GM23338 (cell line): ENCODE data around the gene ANKRD63. TPM values are rescaled to one million over a fixed set of nuclear protein-coding genes. Genes with fewer than 3 reads are reported as not detected.

Experiments used
- ATAC-seq: fragments of 200-7000 bp; cut with Tn5 transposase; 3 replicates; pipeline ENCODE4 v1.9.1; 2020
- DNase-seq: peaks from one replicate; pipeline ENCODE4 v3.0.0-alpha.2; 2015; ENCODE audit warnings: low spot score
- H2AFZ ChIP-seq: fragments of 200-600 bp; sonication (generic); 2 replicates; pipeline ENCODE4 v1.8.0; 2016; ENCODE audit warnings: antibody characterized with exemption, mild to moderate bottlenecking, moderate library complexity
- H3F3A ChIP-seq: fragments of 200-600 bp; sonication (generic); replicated peaks from 2 replicates; pipeline ENCODE4 v1.8.0; 2017; ENCODE audit warnings: antibody characterized with exemption, mixed run types, low read depth
- H3K27ac ChIP-seq: fragments of 200-600 bp; sonication (generic); 2 replicates; pipeline ENCODE4 v1.6.1; 2016; ENCODE audit warnings: low read depth
- H3K27me3 ChIP-seq: fragments of 200-600 bp; sonication (generic); 2 replicates; pipeline ENCODE4 v1.8.0; 2016; ENCODE audit warnings: mild to moderate bottlenecking, mixed run types, moderate library complexity; ENCODE audit not compliant: insufficient read depth
- H3K36me3 ChIP-seq: fragments of 200-600 bp; sonication (generic); 2 replicates; pipeline ENCODE4 v1.8.0; 2016; ENCODE audit warnings: mild to moderate bottlenecking; ENCODE audit not compliant: insufficient read depth
- H3K4me1 ChIP-seq: fragments of 200-600 bp; sonication (generic); 2 replicates; pipeline ENCODE4 v1.8.0; 2016; ENCODE audit warnings: mild to moderate bottlenecking, moderate library complexity; ENCODE audit not compliant: insufficient read depth
- H3K4me2 ChIP-seq: fragments of 200-600 bp; sonication (generic); 2 replicates; pipeline ENCODE4 v1.7.1; 2017; ENCODE audit warnings: mixed run types
- H3K4me3 ChIP-seq: fragments of 200-600 bp; sonication (generic); 2 replicates; pipeline ENCODE4 v1.6.1; 2016; ENCODE audit warnings: mixed run types
- H3K79me2 ChIP-seq: fragments of 200-600 bp; sonication (generic); replicated peaks from 2 replicates; pipeline ENCODE4 v1.8.0; 2017; ENCODE audit warnings: mild to moderate bottlenecking; ENCODE audit not compliant: insufficient read depth
- H3K9me2 ChIP-seq: fragments of 200-600 bp; sonication (generic); 2 replicates; pipeline ENCODE4 v1.8.0; 2017; ENCODE audit not compliant: insufficient read depth
- H4K20me1 ChIP-seq: fragments of 200-600 bp; sonication (generic); replicated peaks from 2 replicates; pipeline ENCODE4 v1.8.0; 2017; ENCODE audit warnings: mild to moderate bottlenecking; ENCODE audit not compliant: insufficient read depth
- H3K27ac Mint-ChIP-seq: 2 replicates; pipeline ENCODE4 v1.8.0; 2020; ENCODE audit warnings: inconsistent platforms, mild to moderate bottlenecking, moderate library complexity, mixed read lengths
- H3K27me3 Mint-ChIP-seq: 3 replicates; pipeline ENCODE4 v1.8.0; 2022; ENCODE audit warnings: low read depth, mild to moderate bottlenecking, moderate library complexity, mixed read lengths, inconsistent platforms; ENCODE audit not compliant: insufficient read depth, poor library complexity
- H3K36me3 Mint-ChIP-seq: 3 replicates; pipeline ENCODE4 v1.8.0; 2021; ENCODE audit warnings: low read depth, mild to moderate bottlenecking, inconsistent platforms, moderate library complexity, mixed read lengths
- H3K4me1 Mint-ChIP-seq: 3 replicates; pipeline ENCODE4 v1.8.0; 2020; ENCODE audit warnings: mild to moderate bottlenecking, inconsistent platforms, mixed read lengths
- H3K4me3 Mint-ChIP-seq: 3 replicates; pipeline ENCODE4 v1.8.0; 2021; ENCODE audit warnings: moderate library complexity, mild to moderate bottlenecking, inconsistent platforms, mixed read lengths
- H3K9me3 Mint-ChIP-seq: 3 replicates; pipeline ENCODE4 v1.8.0; 2020; ENCODE audit warnings: moderate library complexity, mild to moderate bottlenecking, inconsistent platforms, mixed read lengths
- CREB1 ChIP-seq: fragments of 250-450 bp; sonication (Bioruptor Pico); IDR thresholded peaks from 2 replicates; pipeline ENCODE4 v1.5.0; 2020; ENCODE audit warnings: low read depth, mild to moderate bottlenecking, moderate library complexity
- EZH2phosphoT487 ChIP-seq: fragments of 200-600 bp; sonication (generic); IDR thresholded peaks from one replicate; pipeline ENCODE4 v1.8.1; 2018; ENCODE audit warnings: antibody characterized with exemption; ENCODE audit not compliant: unreplicated experiment
- JUNB ChIP-seq: IDR thresholded peaks from one replicate; pipeline ENCODE4 v1.6.1; 2016; ENCODE audit warnings: antibody characterized with exemption; ENCODE audit not compliant: unreplicated experiment
- NANOG ChIP-seq: IDR thresholded peaks from 2 replicates; pipeline ENCODE4 v1.6.1; 2016; ENCODE audit warnings: antibody characterized with exemption, borderline replicate concordance
- POLR2AphosphoS5 ChIP-seq: IDR thresholded peaks from 2 replicates; pipeline ENCODE4 v1.6.1; 2016; ENCODE audit warnings: antibody characterized with exemption, low read depth
- ZNF114 ChIP-seq: fragments of 250-450 bp; sonication (Bioruptor Pico); IDR thresholded peaks from 2 replicates; pipeline ENCODE4 v1.5.0; 2020; ENCODE audit warnings: mild to moderate bottlenecking, moderate library complexity
- ZNF331 ChIP-seq: fragments of 250-450 bp; sonication (Bioruptor Pico); IDR thresholded peaks from 2 replicates; pipeline ENCODE4 v1.5.0; 2020; ENCODE audit warnings: low read depth, mild to moderate bottlenecking, moderate library complexity
- polyA plus RNA-seq: library from polyadenylated mRNA; unstranded; fragments of >200 nt; fragmentation: Nextera tagmentation; extraction: Ambion mirVana; gene quantifications from 2 replicates; pipeline ENCODE4 v1.2.1, GENCODE V29; 2016
- total RNA-seq: library from RNA; depleted of rRNA; stranded (reverse); fragments of >200 nt; shearing (Covaris generic); gene quantifications from 2 replicates; pipeline ENCODE4 v1.2.3, GENCODE V29; 2014
- TF ChIP-seq, protein P1 (sequence below): IDR thresholded peaks from 2 replicates; pipeline ENCODE4 v1.6.1; 2016; ENCODE audit warnings: antibody characterized with exemption
- TF ChIP-seq, protein P2 (sequence below): IDR thresholded peaks from one replicate; pipeline ENCODE4 v1.6.1; 2018; ENCODE audit warnings: antibody characterized with exemption; ENCODE audit not compliant: unreplicated experiment
- TF ChIP-seq, protein P3 (sequence below), 2 experiments: fragments of 200-600 bp in 1 of 2; sonication (generic) in 1 of 2; conservative IDR thresholded peaks; 2 replicates each; pipeline versions ENCODE4 v1.5.1 to v1.6.1; 2016 to 2017; ENCODE audit warnings: antibody characterized with exemption in 2 of 2, low read depth in 2 of 2, mild to moderate bottlenecking in 2 of 2, moderate library complexity in 1 of 2
- TF ChIP-seq, protein P4 (sequence below): fragments of 250-450 bp; sonication (Bioruptor Pico); IDR thresholded peaks from 2 replicates; pipeline ENCODE4 v1.5.0; 2020; ENCODE audit warnings: mild to moderate bottlenecking, moderate library complexity

The ANKRD63 gene
- total and polyA plus RNA-seq, 2 experiments from 2014 or later = 0.59 TPM; not detected in 1

DNA sequence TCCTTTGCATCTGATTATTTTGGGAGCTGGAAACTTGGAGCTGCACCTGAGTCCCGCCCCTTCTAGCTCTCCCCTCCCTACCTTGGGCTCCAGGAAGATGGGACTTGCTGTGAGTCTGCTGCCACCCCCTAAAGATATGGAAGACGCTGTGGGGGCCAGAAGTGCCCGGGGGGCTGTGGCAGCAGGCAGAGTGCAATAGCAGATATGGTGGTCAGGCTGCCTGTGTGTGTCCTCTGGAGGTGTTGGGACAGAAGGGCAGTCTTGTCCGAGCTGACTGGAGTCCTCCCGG, 43.5 kb downstream of the ANKRD63 start:
- Histone ChIP-seq H3K4me2 (peak overlapping the region; percentile 78), H3K36me3 (no peaks in the 10 kb centered on the region), H3F3A (peaks cover 12% of the 10 kb centered on the region; the same call in 1 of the 2 replicates), H3K4me3 (peak overlapping the region; percentile 51), H2AFZ (peak overlapping the region; percentile 98), H3K9me2 (no peaks in the 10 kb centered on the region), H4K20me1 (no peaks in the 10 kb centered on the region), H3K27ac (no peak overlapping the region), H3K27me3 (peaks cover 8% of the 10 kb centered on the region; the same call in 1 of the 2 replicates), H3K4me1 (peaks cover 14% of the 10 kb centered on the region), H3K79me2 (no peaks in the 10 kb centered on the region)
- Mint-ChIP-seq H3K4me1 (peaks cover 23% of the 10 kb centered on the region), H3K27me3 (peaks cover 17% of the 10 kb centered on the region), H3K9me3 (no peaks in the 10 kb centered on the region), H3K27ac (peak overlapping the region; percentile 71), H3K36me3 (no peaks in the 10 kb centered on the region; the same call in 2 of the 3 replicates), H3K4me3 (peak overlapping the region; percentile 68)
- no peak for ATAC-seq
- TF ChIP-seq, protein P1, sequence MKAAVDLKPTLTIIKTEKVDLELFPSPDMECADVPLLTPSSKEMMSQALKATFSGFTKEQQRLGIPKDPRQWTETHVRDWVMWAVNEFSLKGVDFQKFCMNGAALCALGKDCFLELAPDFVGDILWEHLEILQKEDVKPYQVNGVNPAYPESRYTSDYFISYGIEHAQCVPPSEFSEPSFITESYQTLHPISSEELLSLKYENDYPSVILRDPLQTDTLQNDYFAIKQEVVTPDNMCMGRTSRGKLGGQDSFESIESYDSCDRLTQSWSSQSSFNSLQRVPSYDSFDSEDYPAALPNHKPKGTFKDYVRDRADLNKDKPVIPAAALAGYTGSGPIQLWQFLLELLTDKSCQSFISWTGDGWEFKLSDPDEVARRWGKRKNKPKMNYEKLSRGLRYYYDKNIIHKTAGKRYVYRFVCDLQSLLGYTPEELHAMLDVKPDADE = no peak
- TF ChIP-seq, protein P2, sequence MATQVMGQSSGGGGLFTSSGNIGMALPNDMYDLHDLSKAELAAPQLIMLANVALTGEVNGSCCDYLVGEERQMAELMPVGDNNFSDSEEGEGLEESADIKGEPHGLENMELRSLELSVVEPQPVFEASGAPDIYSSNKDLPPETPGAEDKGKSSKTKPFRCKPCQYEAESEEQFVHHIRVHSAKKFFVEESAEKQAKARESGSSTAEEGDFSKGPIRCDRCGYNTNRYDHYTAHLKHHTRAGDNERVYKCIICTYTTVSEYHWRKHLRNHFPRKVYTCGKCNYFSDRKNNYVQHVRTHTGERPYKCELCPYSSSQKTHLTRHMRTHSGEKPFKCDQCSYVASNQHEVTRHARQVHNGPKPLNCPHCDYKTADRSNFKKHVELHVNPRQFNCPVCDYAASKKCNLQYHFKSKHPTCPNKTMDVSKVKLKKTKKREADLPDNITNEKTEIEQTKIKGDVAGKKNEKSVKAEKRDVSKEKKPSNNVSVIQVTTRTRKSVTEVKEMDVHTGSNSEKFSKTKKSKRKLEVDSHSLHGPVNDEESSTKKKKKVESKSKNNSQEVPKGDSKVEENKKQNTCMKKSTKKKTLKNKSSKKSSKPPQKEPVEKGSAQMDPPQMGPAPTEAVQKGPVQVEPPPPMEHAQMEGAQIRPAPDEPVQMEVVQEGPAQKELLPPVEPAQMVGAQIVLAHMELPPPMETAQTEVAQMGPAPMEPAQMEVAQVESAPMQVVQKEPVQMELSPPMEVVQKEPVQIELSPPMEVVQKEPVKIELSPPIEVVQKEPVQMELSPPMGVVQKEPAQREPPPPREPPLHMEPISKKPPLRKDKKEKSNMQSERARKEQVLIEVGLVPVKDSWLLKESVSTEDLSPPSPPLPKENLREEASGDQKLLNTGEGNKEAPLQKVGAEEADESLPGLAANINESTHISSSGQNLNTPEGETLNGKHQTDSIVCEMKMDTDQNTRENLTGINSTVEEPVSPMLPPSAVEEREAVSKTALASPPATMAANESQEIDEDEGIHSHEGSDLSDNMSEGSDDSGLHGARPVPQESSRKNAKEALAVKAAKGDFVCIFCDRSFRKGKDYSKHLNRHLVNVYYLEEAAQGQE = no peak
- TF ChIP-seq, protein P3, sequence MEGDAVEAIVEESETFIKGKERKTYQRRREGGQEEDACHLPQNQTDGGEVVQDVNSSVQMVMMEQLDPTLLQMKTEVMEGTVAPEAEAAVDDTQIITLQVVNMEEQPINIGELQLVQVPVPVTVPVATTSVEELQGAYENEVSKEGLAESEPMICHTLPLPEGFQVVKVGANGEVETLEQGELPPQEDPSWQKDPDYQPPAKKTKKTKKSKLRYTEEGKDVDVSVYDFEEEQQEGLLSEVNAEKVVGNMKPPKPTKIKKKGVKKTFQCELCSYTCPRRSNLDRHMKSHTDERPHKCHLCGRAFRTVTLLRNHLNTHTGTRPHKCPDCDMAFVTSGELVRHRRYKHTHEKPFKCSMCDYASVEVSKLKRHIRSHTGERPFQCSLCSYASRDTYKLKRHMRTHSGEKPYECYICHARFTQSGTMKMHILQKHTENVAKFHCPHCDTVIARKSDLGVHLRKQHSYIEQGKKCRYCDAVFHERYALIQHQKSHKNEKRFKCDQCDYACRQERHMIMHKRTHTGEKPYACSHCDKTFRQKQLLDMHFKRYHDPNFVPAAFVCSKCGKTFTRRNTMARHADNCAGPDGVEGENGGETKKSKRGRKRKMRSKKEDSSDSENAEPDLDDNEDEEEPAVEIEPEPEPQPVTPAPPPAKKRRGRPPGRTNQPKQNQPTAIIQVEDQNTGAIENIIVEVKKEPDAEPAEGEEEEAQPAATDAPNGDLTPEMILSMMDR (conservative IDR thresholded peaks at IDR 0.05; ENCODE audit: low read depth in 2 of 2) = no peak
- TF ChIP-seq CREB1 (CRISPR knock-in tag) (no peak), NANOG (no peak), JUNB (no peak), ZNF331 (CRISPR knock-in tag) (no peak), POLR2AphosphoS5 (no peak), ZNF114 (no peak), EZH2phosphoT487 (no peak)
- TF ChIP-seq, protein P4, sequence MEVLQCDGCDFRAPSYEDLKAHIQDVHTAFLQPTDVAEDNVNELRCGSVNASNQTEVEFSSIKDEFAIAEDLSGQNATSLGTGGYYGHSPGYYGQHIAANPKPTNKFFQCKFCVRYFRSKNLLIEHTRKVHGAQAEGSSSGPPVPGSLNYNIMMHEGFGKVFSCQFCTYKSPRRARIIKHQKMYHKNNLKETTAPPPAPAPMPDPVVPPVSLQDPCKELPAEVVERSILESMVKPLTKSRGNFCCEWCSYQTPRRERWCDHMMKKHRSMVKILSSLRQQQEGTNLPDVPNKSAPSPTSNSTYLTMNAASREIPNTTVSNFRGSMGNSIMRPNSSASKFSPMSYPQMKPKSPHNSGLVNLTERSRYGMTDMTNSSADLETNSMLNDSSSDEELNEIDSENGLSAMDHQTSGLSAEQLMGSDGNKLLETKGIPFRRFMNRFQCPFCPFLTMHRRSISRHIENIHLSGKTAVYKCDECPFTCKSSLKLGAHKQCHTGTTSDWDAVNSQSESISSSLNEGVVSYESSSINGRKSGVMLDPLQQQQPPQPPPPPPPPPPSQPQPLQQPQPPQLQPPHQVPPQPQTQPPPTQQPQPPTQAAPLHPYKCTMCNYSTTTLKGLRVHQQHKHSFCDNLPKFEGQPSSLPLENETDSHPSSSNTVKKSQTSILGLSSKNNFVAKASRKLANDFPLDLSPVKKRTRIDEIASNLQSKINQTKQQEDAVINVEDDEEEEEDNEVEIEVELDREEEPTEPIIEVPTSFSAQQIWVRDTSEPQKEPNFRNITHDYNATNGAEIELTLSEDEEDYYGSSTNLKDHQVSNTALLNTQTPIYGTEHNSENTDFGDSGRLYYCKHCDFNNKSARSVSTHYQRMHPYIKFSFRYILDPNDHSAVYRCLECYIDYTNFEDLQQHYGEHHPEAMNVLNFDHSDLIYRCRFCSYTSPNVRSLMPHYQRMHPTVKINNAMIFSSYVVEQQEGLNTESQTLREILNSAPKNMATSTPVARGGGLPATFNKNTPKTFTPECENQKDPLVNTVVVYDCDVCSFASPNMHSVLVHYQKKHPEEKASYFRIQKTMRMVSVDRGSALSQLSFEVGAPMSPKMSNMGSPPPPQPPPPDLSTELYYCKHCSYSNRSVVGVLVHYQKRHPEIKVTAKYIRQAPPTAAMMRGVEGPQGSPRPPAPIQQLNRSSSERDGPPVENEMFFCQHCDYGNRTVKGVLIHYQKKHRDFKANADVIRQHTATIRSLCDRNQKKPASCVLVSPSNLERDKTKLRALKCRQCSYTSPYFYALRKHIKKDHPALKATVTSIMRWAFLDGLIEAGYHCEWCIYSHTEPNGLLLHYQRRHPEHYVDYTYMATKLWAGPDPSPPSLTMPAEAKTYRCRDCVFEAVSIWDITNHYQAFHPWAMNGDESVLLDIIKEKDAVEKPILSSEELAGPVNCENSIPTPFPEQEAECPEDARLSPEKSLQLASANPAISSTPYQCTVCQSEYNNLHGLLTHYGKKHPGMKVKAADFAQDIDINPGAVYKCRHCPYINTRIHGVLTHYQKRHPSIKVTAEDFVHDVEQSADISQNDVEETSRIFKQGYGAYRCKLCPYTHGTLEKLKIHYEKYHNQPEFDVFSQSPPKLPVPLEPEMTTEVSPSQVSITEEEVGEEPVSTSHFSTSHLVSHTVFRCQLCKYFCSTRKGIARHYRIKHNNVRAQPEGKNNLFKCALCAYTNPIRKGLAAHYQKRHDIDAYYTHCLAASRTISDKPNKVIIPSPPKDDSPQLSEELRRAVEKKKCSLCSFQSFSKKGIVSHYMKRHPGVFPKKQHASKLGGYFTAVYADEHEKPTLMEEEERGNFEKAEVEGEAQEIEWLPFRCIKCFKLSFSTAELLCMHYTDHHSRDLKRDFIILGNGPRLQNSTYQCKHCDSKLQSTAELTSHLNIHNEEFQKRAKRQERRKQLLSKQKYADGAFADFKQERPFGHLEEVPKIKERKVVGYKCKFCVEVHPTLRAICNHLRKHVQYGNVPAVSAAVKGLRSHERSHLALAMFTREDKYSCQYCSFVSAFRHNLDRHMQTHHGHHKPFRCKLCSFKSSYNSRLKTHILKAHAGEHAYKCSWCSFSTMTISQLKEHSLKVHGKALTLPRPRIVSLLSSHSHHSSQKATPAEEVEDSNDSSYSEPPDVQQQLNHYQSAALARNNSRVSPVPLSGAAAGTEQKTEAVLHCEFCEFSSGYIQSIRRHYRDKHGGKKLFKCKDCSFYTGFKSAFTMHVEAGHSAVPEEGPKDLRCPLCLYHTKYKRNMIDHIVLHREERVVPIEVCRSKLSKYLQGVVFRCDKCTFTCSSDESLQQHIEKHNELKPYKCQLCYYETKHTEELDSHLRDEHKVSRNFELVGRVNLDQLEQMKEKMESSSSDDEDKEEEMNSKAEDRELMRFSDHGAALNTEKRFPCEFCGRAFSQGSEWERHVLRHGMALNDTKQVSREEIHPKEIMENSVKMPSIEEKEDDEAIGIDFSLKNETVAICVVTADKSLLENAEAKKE = no peak
- no peak for DNase-seq
